Islet of Langerhans (tissue), 1 donor: ENCODE measurements around the gene HINT2.

Experiments
- FAIRE-seq: peaks from one replicate; lab custom pipeline; 2011; peaks lifted over from hg19 to GRCh38; lab: Jason Lieb, UNC

The HINT2 gene

GRCh38 chr9:35814841-35815543 lies at the start of gene HINT2:
HINT2 (minus strand) TSS chr9:35815042; CDS start chr9:35814979, 63 bp downstream.
- FAIRE-seq = peak; percentile 94

GRCh38 chr9:35863583-35863982 lies 48.7 kb upstream of the HINT2 start:
- FAIRE-seq = no peak

GRCh38 chr9:35862328-35862727 lies 47.5 kb upstream of the HINT2 start:
- FAIRE-seq = no peak

GRCh38 chr9:35861161-35861897 lies 46.5 kb upstream of the HINT2 start:
- FAIRE-seq = no peak

GRCh38 chr9:35859990-35860339 lies 45.1 kb upstream of the HINT2 start:
- no peak for FAIRE-seq

- FAIRE-seq = no peak
Measured at GRCh38 chr9:35859310-35859989, 44.6 kb upstream of the HINT2 start.

GRCh38 chr9:35858458-35858857 lies 43.6 kb upstream of the HINT2 start:
- no peak for FAIRE-seq

- FAIRE-seq = no peak
Measured at GRCh38 chr9:35856882-35857281, 42.0 kb upstream of the HINT2 start.

GRCh38 chr9:35856206-35856605 lies 41.4 kb upstream of the HINT2 start:
- FAIRE-seq = no peak

- FAIRE-seq = no peak
Measured at GRCh38 chr9:35854091-35854762, 39.4 kb upstream of the HINT2 start.

- no peak for FAIRE-seq
Measured at GRCh38 chr9:35852876-35853865, 38.3 kb upstream of the HINT2 start.

- FAIRE-seq = no peak
Measured at GRCh38 chr9:35852267-35852815, 37.5 kb upstream of the HINT2 start.

GRCh38 chr9:35847792-35848572 lies 33.1 kb upstream of the HINT2 start:
- no peak for FAIRE-seq

- no peak for FAIRE-seq
Measured at GRCh38 chr9:35845824-35846771, 31.3 kb upstream of the HINT2 start.

GRCh38 chr9:35844628-35845270 lies 29.9 kb upstream of the HINT2 start:
- FAIRE-seq = no peak

- FAIRE-seq = no peak
Measured at GRCh38 chr9:35842795-35843194, 28.0 kb upstream of the HINT2 start.

GRCh38 chr9:35842020-35842745 lies 27.3 kb upstream of the HINT2 start:
- no peak for FAIRE-seq

- FAIRE-seq = no peak
Measured at GRCh38 chr9:35841645-35841900, 26.7 kb upstream of the HINT2 start.
